ENCODE measurements around the gene GLRB.
"Not testable (repeated sequence)": the region's sequence is repeated elsewhere in the genome, so short reads cannot be mapped to it uniquely, and the experiment has no call there.

GLRB gene

DNA sequence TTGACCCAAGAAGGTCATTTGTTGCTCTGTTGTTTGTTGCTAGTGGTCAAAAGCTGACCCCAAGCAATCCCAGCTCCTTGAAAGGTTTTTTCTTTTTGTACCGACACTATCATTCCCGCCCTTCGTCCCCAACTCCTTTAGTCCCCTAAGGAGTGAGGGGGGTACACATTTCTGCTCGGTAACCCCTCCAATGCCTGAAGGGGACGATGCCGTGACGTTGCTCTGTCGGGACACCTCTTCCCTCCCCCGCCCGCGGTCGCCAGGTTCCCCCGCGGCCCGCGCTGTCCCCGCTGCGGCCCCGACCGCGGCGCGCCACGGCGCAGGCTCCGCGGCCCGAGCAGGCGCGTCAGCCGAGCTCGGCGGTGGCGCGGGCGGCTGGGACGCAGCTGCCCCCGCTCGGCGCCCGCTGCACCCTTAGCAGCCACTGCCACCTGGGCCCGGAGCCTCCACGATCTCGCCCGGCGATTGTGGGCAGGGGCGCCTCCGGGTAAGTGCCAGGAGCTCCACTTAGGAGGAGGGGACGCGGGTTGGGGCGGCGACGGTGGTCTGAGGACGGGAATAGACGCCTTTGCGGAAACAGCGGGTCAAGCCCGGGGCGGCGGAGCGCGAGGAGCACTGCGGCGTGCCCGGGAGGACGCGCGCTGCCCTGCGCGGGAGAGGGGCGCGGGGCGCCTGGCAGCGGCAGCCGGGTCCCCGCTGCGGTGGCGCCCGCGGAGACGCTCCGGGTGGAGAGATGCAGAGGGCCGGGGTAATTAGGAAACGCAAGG lies at the start of gene GLRB:
TSS of gene GLRB (plus strand) at position 340 of the 767 bp plus-strand sequence. CDS start 1,875 bp downstream, outside the sequence.
- in situ Hi-C loops (cut with HindIII; ENCODE audit: low sequenced_read_pairs) = no loop called here

DNA sequence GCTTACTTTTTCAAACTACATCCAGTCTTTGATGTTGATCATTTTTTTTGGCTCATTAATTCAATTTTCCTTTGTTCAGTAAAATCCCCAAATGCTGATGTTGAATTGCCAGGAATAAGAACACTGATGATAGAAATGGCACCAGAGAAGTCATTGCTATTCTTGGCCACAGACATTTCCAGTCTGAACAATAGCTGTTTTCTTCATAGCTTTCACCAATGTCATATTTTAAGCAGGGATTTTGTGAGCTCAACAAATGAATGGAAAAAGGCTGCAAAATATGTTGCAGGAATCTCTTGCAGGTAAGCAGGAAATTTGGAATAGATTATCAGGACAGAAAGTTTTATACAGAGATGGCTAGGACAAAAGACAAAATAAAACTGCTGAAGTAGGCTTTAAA lies 40.5 kb upstream of the GLRB start:
- in situ Hi-C loops (cut with HindIII; ENCODE audit: low sequenced_read_pairs) = no loop called here

DNA sequence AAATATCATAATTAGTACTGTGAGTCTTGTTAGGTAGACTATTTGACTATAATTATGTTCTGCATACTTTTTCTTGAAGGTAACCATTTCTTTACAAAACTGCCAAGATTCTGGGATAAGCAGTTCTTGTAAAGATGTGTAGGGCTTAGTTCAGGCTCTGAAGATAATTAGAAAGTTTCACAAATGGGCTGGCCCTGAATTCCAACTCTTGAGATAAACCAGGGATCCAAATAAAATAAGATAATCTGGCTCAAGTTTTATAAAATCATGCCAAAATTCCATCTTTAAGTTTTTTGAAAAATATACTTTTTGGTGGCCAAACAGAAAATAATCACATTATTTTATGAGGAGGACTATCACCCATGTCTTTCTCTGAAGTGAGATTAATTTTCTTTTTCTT lies 35.5 kb upstream of the GLRB start:
- in situ Hi-C loops (cut with HindIII; ENCODE audit: low sequenced_read_pairs) = no loop called here

DNA sequence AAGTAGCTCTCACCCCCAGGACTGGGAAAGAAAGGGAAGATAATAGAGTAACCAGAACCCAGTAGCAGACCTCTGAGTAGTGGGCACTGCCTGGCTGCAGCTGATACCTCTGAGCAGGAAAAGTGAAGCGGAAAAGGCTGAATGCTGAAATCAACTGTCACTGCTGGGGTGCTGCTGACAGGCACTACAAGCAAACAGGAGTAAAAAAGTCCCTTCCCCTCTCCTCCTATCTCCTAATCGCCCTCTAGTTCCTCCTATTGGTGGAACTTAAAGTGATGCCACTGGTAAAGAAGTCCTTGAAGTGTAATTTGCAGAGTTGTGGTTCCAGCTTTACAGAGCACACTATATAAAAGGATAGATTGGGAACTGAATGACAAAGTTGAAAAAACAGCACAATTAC lies 32.8 kb upstream of the GLRB start:
- in situ Hi-C loops (cut with HindIII; ENCODE audit: low sequenced_read_pairs) = no loop called here

DNA sequence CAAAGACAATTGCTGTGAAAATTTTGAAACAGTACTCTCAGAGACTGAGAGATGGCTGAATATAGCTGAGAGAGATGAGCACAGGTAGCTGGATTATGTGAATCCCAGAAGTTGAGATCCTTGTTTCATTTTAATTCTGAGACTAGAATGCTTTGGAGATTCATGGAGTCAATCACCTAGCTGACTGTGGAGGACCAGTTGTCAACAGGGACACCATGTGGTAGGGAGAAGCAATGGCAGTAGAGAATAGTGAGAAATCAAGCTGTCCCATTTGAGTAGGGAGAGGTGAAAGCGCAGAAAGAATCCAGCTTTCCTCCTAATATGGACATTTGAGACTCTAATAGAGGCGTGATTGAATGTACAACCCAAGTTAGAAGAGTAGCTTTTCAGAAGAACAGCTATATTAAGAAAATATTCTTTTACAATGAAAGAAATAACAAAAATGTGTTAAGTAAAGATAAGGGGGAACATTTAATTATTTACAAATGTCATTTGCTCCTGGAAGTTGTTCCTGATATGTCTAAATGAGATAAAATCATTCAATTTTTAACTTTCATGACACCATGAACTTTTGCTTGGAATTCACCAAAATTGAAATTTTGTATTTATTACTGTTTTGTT lies 30.3 kb upstream of the GLRB start:
- in situ Hi-C loops (cut with HindIII; ENCODE audit: low sequenced_read_pairs) = no loop called here

DNA sequence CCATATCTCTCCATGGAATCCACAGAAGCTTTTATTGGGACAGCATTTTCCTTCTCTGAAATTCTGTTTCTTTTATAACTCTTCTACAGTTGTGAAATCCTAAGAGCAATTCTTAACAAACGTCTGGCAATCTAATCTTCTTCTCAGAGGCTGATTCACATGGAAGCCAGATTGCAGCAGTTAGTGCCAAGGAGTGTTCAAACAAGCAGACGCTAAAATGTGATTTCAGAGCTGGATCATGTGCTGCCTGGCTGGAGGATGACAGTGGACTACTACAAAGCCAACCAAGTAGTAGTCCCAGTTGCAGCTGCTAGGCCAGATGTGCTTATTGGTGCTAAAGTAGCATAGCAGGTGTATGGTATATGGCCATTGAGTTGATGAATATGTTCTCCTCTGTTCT lies 27.7 kb upstream of the GLRB start:
- in situ Hi-C loops (cut with HindIII; ENCODE audit: low sequenced_read_pairs) = no loop called here

DNA sequence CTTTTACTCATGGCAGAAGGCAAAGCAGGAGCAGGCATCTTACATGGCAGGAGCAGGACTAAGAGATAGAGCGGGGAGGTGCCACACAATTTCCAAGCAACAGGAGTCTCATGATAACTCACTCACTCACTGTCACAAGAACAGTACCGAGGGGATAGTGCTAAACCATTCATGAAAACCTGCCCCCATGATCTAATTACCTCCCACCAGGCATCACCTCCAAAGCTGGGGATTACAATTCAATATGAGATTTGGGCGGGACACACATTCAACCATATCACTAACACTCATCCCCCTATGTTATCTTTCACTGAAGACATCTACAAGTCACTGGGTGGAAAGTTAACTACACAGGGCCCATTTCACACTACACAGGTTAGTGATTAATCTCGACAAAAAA lies 25.4 kb upstream of the GLRB start:
- in situ Hi-C loops (cut with HindIII; ENCODE audit: low sequenced_read_pairs) = no loop called here

DNA sequence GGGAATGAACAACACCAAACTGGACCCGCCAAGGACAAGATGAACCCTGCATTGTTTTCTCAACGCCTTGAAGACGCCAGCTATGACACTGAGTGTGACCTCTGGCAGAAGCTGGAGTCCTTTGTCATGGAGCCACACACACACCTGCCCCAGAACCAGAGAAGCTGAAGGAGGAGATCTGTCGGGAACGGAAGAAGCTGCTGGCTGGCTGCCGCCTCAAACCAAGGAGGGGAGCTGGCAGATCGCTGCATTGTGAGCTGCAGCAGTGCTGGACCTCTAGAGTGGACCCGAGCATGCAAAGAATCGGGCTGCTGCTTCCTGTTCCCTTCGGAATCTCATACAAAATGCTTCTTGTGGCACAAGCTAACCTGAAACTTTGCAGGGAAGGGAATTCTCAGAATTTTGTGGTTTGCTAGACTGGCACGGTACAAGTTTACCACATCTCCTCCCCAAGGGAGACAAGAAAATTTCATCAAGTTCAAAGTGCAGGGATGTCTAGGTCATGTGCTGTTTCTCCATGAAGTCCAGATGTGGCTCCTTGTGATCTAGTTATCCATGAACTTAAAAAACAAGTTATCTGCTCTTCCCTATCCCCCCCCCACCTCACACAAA lies 23.4 kb upstream of the GLRB start:
- in situ Hi-C loops (cut with HindIII; ENCODE audit: low sequenced_read_pairs) = no loop called here

DNA sequence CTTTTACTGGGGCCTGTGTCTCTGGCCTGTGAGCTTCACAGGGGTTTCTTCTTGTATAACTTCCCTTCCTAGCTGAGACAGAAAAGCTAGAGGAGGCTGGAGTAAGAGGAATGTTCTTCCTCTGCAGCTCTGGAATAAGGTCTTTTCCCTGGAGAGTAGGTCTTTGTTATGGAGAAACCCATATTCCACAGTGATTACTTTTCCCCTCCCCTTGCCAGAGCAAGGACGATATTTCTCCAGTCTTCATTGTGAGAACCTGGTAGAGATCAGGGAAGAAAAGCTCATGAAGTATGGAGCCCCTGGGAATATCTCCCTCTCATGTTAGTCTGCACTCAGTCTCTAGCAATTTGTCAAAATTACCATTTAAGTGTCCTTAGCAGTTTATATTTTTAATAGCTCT lies 18.7 kb upstream of the GLRB start:
- in situ Hi-C loops (cut with HindIII; ENCODE audit: low sequenced_read_pairs) = no loop called here

DNA sequence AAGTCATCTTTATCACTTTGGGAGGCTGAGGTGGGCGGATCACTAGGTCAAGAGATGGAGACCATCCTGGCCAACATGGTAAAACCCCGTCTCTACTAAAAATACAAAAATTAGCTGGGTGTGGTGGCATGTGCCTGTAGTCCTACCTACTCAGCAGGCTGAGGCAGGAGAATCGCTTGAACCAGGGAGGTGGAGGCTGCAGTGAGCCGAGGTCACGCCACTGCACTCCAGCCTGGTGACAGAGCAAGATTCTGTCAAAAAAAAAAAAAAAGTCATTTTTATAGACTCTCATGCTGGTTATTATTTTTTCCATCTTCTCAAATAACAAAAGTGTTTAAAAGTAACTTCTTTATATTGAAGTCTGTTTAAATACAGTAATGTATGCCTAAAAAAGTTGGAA lies 17.1 kb upstream of the GLRB start:
- in situ Hi-C loops (cut with HindIII; ENCODE audit: low sequenced_read_pairs) = not testable (repeated sequence)

DNA sequence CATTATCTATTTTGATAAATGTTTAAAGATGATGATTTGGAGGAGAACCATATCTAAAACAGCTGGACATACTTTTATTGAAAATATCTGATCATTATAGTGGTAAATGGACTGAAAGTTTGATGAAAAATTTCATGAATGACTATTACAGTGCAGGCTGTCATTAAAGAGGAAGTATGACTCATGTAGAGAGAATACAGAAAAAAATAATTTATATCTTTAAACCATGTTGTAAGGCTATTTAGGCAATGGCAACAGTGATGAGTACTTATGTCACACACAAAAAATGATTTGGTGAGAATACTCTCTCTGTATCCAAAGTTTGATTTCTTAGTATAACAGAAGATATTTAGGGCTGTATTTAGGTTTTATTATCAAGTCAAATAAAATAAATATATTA lies 3.9 kb upstream of the GLRB start:
- in situ Hi-C loops (cut with HindIII; ENCODE audit: low sequenced_read_pairs) = no loop called here

DNA sequence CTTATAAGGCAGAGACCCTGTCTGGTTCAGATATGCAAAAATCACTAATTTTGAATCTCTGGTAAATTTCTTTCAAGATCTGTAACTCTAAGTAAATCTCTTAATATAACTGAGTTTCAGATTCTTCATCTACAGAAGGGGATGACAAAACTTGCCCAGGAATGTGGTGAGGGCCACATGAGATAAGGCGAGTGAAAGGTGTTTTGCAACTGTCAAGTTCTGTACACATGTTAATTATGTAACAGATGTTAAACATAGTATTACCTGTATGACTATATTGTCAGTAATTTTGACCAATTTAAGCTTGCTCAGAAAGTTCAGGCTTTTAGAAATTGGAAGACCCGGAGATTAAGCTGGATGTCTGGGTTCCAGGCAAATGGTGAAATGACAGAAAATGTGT lies 549 bp upstream of the GLRB start:
- in situ Hi-C loops (cut with HindIII; ENCODE audit: low sequenced_read_pairs) = no loop called here

DNA sequence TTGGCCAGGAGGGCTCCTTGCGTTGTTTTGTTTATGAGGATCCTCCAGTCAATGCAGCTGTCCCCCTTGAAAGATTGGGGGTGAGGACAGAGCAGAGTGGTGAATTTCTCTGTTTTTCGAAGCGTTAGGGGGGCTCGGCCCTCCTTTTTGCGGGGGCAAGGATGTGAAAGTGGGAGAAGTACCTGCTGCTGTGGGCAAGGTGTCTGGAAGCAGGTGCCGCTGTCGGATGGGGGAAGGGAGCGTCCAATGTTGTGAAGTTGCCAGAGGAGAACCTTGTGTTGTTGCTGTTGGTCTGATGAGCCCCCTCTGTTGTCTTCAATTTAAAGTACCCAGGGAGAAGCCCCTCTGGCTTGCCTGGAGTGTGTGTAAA lies 613 bp downstream of the GLRB start:
- in situ Hi-C loops (cut with HindIII; ENCODE audit: low sequenced_read_pairs) = no loop called here

DNA sequence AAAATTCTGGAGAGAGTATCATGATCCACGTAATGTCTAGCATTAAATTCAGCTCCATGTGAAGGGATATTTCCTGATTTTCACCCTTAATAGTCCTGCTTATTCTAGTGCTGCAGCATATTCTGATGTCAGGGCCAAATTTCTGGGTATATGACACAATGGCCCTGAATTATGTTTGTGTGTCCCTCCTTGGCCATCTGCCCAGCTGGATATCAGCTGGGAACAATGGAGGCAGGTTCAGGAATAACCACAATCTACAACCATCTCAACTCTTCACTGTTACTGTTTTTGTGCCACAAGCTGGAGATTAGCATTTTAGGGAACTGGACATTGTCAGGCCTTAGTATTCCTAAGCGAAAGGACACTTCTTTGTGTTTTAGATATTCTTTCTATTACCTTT lies 3.5 kb downstream of the GLRB start:
- in situ Hi-C loops (cut with HindIII; ENCODE audit: low sequenced_read_pairs) = no loop called here

DNA sequence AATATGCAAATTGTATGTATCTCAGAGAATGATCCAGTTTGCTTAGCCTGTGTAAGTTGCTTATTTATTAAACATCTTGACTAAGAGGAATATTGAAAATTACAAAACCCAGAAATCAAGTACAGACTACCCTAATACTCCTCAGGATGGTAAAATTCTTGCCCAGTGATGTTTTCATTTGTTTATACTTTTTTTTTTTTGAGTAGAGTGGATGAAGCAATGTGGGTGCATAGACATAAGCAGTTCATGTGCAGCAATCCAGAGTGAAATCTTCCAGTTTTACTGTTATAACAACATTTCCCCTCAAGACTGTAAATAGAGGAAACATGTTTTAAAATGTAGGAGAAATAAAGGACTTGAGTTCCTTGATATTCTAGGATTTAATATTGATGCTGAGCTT lies 4.7 kb downstream of the GLRB start:
- in situ Hi-C loops (cut with HindIII; ENCODE audit: low sequenced_read_pairs) = no loop called here

DNA sequence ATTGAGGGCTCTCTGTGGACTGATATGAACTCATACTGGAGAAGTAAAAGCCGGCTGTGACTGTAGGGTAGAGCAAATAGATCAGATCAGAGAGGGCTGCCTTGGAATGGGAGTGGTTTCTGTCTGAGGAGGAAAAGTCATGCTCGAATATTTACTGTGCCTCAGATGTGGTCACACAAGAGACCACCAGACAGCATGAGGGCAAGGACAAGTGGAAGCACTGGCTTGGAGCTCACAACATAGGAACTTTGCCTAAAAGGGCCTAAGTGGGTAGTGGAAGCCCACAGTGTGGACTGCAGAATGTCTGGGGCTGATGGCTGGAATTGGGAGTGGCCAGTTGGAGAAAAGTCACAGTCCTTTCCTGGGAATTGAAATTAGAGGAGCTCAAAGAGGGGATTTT lies 19.8 kb downstream of the GLRB start:
- in situ Hi-C loops (cut with HindIII; ENCODE audit: low sequenced_read_pairs) = no loop called here

DNA sequence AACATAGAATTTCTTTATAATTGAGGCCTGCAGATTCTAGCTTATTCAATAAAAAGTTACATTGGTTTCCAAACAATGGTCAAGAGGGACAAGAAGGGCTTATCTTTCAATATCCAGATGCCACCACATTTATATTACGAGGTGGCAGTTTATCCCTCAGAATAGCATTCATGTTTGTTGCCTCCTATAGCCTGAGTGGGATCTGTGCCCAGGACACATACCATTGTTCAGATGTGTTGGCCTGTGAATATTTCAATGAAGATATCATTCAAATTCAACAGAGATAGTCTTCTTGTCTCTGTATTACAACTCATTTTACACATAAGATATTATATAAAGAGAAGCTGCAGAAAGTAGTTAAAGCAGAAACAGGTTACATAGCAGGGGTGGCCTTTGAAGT lies 20.5 kb downstream of the GLRB start:
- in situ Hi-C loops (cut with HindIII; ENCODE audit: low sequenced_read_pairs) = no loop called here

DNA sequence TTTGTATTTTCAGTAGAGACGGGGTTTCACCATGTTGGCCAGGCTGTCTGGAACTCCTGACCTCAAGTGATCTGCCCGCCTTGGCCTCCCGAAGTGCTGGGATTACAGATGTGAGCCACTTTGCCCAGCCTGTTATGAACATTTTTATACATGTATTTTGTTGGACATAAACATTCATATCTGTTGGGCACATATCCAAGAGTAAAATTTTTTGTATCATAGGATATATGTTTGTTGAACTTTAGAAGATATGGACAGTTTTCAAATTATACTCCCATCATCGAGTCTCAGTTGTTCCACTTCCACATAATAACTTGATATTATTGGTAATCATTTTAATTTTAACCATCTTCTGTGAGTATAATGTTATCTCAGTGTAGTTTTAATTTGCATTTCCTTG lies 23.6 kb downstream of the GLRB start:
- in situ Hi-C loops (cut with HindIII; ENCODE audit: low sequenced_read_pairs) = no loop called here

DNA sequence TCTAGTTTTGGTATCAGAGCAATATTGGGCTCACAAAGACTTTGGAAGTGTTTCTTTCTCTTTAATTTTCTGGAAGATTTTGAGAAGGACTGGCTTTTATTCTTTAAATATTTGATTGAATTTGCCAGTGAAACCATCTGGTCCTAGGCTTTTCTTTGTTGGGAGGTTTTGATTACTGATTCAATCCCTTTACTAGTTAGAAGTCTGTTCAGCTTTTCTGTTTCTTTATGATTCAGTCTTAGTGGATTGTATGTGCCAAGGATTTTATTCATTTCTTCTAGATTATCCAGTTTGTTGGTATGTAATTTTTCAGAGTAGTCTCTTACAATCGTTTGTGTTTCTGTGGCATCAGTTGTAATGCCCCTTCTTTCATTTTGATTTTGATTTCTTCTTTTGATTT lies 28.6 kb downstream of the GLRB start:
- in situ Hi-C loops (cut with HindIII; ENCODE audit: low sequenced_read_pairs) = no loop called here

DNA sequence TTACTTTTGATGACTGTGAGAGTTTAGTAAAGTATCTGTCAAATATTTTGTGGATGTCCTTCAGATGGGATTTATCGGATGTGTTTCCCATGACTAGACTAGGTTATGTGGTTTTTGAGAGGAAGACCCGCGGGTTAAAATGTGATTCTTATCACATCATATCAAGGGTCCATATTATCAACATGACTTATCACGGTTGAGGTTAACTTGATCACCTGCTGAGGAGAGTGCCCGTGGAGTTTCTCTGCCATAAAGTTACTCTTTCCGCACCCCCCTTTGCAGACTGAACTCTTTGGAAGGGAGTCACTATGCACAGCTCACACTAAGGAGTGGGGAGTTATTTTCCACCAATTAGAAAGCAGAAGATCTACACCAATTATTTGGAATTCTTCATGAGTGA lies 38.7 kb downstream of the GLRB start:
- in situ Hi-C loops (cut with HindIII; ENCODE audit: low sequenced_read_pairs) = no loop called here

DNA sequence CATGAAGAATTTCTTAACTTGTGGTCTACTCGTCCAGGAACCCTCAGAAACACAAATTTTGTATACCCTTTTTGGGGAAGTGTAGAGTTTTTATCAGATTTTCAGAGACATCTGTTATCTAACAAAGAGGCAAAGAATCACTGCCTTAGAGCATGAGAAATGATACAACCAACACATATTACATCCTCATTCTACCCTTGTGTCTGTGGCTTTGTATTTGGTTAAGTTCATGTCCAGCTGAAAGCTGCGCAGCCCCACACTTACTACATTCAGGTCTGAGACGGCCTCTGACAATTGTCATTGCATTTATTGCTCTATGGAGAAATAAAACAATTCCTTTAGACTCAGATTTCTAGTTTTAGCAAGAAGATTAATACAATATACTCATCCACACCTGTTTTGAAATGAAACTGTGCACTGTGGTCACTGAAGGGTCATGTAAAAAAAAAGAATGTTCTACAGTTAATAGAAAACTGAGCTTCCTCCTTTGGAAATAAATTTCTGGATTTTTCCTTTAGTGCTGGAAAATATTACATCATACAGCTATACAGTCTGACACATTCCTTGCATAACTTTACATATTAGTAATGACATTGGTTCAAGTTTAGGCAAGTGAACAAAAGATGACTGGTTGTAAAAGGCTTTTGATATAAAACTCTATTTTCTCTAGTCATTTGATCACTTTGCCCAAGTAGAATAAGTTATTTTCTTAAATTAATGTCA lies 39.8 kb downstream of the GLRB start:
- in situ Hi-C loops (cut with HindIII; ENCODE audit: low sequenced_read_pairs) = no loop called here

DNA sequence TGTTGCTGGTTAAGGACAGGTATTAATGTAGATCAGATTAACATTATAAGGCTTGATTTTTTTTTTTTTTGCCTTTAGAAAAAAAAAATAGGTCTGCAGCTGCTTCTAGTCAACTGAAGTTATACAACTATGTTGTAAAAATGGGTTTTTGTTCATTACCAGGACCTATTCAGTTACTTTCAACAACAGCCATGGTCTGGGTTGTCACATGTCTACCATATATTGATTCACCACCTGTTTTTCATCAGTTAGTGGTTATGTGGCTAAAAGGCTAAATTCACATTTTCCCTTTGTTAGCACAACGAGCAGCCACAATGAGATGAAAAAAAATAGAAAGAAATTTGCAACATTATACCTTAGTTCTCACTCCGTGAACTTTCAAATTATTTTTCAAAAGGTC lies 45.5 kb downstream of the GLRB start:
- in situ Hi-C loops (cut with HindIII; ENCODE audit: low sequenced_read_pairs) = no loop called here
